Upper lobe of left lung (tissue), 4 donors: ENCODE data around the gene RAD51D.

ENCODE experiments used
- EP300 ChIP-seq, 4 donors: sonication (generic); formaldehyde crosslinking; IDR thresholded peaks; one replicate each; pipeline ENCODE4 v1.5.1; 2017; ENCODE audit warnings: antibody characterized with exemption in 4 of 4, control low read depth in 2 of 4
- POLR2A ChIP-seq, 4 donors: fragments of 450-650 bp; IDR thresholded peaks; one replicate each; pipeline ENCODE4 v1.5.1; 2016 to 2017; ENCODE audit warnings: antibody characterized with exemption in 4 of 4, mild to moderate bottlenecking in 2 of 4
- POLR2AphosphoS5 ChIP-seq, 2 donors: sonication (generic); formaldehyde crosslinking; IDR thresholded peaks; one replicate each; pipeline ENCODE4 v1.5.1; 2017; ENCODE audit warnings: antibody characterized with exemption in 2 of 2
- TF ChIP-seq, protein P1 (sequence below), 6 experiments: fragments of 450-650 bp in 4 of 6; fragments of 200-600 bp in 2 of 6; sonication (generic) in 2 of 6; IDR thresholded peaks; one replicate each; pipeline ENCODE4 v1.5.1; 2016 to 2019; ENCODE audit warnings: antibody characterized with exemption in 6 of 6

- TF ChIP-seq EP300 (IDR thresholded peaks at IDR 0.05), result no peak
- no peak for TF ChIP-seq POLR2A (IDR thresholded peaks at IDR 0.05)
- TF ChIP-seq, protein P1, sequence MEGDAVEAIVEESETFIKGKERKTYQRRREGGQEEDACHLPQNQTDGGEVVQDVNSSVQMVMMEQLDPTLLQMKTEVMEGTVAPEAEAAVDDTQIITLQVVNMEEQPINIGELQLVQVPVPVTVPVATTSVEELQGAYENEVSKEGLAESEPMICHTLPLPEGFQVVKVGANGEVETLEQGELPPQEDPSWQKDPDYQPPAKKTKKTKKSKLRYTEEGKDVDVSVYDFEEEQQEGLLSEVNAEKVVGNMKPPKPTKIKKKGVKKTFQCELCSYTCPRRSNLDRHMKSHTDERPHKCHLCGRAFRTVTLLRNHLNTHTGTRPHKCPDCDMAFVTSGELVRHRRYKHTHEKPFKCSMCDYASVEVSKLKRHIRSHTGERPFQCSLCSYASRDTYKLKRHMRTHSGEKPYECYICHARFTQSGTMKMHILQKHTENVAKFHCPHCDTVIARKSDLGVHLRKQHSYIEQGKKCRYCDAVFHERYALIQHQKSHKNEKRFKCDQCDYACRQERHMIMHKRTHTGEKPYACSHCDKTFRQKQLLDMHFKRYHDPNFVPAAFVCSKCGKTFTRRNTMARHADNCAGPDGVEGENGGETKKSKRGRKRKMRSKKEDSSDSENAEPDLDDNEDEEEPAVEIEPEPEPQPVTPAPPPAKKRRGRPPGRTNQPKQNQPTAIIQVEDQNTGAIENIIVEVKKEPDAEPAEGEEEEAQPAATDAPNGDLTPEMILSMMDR (IDR thresholded peaks at IDR 0.05), result no peak
- no peak for TF ChIP-seq POLR2AphosphoS5 (IDR thresholded peaks at IDR 0.05)
Observed at GRCh38 chr17:35073183-35073790, 46.4 kb downstream of the RAD51D start.
